Left ventricle myocardium inferior (tissue), 1 donor: ENCODE data around the gene GINM1. TPM values are rescaled to one million over a fixed set of nuclear protein-coding genes. Genes with fewer than 3 reads are reported as not detected.

Experiments used
- DNase-seq: peaks from one replicate; pipeline ENCODE4 v3.0.0-alpha.2; 2020
- H3K27ac ChIP-seq: fragments of 200-600 bp; replicated peaks from 2 replicates; pipeline ENCODE4 v1.8.0; 2021
- H3K27me3 ChIP-seq: fragments of 200-600 bp; 2 replicates; pipeline ENCODE4 v1.8.0; 2021; ENCODE audit warnings: low read depth
- H3K36me3 ChIP-seq: fragments of 200-600 bp; 2 replicates; pipeline ENCODE4 v1.8.0; 2021
- H3K4me1 ChIP-seq: fragments of 200-600 bp; 2 replicates; pipeline ENCODE4 v1.8.0; 2021
- H3K4me3 ChIP-seq: fragments of 200-600 bp; 2 replicates; pipeline ENCODE4 v1.8.0; 2021; ENCODE audit warnings: mild to moderate bottlenecking, moderate library complexity
- H3K9me3 ChIP-seq: fragments of 200-600 bp; replicated peaks from 2 replicates; pipeline ENCODE4 v1.8.0; 2021
- CTCF ChIP-seq: fragments of 200-600 bp; IDR thresholded peaks from 2 replicates; pipeline ENCODE4 v1.8.0; 2021; ENCODE audit warnings: antibody characterized with exemption, mild to moderate bottlenecking, borderline replicate concordance
- intact Hi-C: fragments of 100-400 bp; cut with micrococcal nuclease; formaldehyde crosslinking; loops from one replicate; pipeline ENCODE4 v1.11.0; 2022
- total RNA-seq: library from RNA; stranded (reverse); fragmentation: NEBNext Ultra II Directional; extraction: Animal tissue kit (Norgen Biotek cat#: 25700); gene quantifications from one replicate; pipeline ENCODE4 v1.2.1, GENCODE V29; 2021
- donor health status: DM: no; HTN: yes; CAD: no; lungs with severe emphysema.

Gene GINM1
- total RNA-seq, 1 donor from 2014 or later = 52.0 TPM

DNA sequence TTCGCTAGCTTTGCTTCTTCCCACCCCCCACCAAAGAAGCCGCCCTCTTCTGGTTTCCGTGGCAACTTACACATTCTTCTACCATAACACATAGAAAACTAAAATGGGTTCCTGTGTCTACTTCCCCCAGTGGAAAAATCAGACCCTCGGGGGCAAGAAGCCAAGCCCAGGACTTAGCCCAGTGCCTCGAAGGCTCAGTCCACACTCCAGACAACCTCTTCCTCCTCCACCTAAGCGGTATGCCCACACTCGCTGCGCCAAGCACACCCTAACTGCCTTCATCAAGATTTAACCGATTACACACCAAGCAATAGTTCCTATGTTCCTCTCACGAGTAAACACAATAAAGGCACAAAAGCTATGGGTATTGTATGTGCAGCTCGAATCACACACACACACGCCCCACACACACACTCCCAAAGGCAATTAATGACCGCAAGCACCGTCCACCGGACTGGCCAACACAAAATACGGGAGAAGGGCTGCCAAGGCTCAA lies 20.9 kb upstream of the GINM1 start:
- intact Hi-C loops = no loop called here
- peak; percentile 19 for DNase-seq

GRCh38 chr6:149545754-149546471 lies 20.3 kb upstream of the GINM1 start, which contains the start of gene PPIL4:
PPIL4 (minus strand) TSS chr6:149546043; CDS start chr6:149546005, 38 bp downstream.
- Histone ChIP-seq H3K27me3 (no peaks in the 10 kb centered on the region), H3K9me3 (no peaks in the 10 kb centered on the region), H3K36me3 (peaks cover 8% of the 10 kb centered on the region), H3K4me3 (peak within 1 kb of the TSS; percentile 86), H3K4me1 (peaks cover 55% of the 10 kb centered on the region), H3K27ac (peak within 1 kb of the TSS; percentile 94)
- peak; percentile 90 for TF ChIP-seq CTCF
- DNase-seq = peak; percentile 98
- intact Hi-C loops = no loop called here

More for the DNA sequence above, 20.9 kb upstream of the GINM1 start:
- H3K9me3 ChIP-seq = no peaks in the 10 kb centered on the region
- H3K27me3 ChIP-seq = no peaks in the 10 kb centered on the region
- peaks cover 55% of the 10 kb centered on the region for H3K4me1 ChIP-seq
- H3K27ac ChIP-seq = peak overlapping the region; percentile 94
- H3K36me3 ChIP-seq = peaks cover 14% of the 10 kb centered on the region
- peak overlapping the region; percentile 86 for H3K4me3 ChIP-seq
- no peak for TF ChIP-seq CTCF

- Histone ChIP-seq H3K4me3 (no peak overlapping the region), H3K9me3 (no peaks in the 10 kb centered on the region), H3K36me3 (no peaks in the 10 kb centered on the region), H3K27ac (no peak overlapping the region), H3K4me1 (no peaks in the 10 kb centered on the region), H3K27me3 (peaks cover 25% of the 10 kb centered on the region)
- TF ChIP-seq CTCF = no peak
- intact Hi-C loops = no loop called here
- no peak for DNase-seq
These were observed 14.3 kb upstream of the GINM1 start for GRCh38 chr6:149551920-149552319.

DNA sequence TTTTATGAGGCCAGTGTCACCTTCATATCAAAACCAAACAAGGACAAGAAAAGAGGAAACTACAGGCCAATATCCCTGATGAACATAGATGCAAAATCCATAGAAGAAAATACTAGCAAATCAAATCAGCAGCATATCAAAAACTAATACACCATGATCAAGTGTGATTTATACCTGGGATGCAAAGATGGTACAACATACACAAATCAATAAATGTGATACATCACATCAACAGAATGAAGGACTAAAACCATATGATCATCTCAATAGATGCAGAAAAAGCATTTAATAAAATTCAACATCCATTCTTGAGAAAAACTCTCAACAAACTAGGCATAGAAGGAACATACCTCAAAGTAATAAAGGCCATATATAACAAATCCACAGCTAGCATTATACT lies 8.1 kb upstream of the GINM1 start:
- H3K27me3 ChIP-seq = peaks cover 14% of the 10 kb centered on the region
- DNase-seq = no peak
- no peaks in the 10 kb centered on the region for H3K9me3 ChIP-seq
- no peak for TF ChIP-seq CTCF
- no peak overlapping the region for H3K27ac ChIP-seq
- intact Hi-C loops = no loop called here
- H3K4me1 ChIP-seq = no peaks in the 10 kb centered on the region
- no peak overlapping the region for H3K4me3 ChIP-seq
- no peaks in the 10 kb centered on the region for H3K36me3 ChIP-seq

- H3K36me3 ChIP-seq = no peaks in the 10 kb centered on the region
- intact Hi-C loops = no loop called here
These were observed 6.8 kb upstream of the GINM1 start for GRCh38 chr6:149559389-149559788.

More at GRCh38 chr6:149559389-149559788, 6.8 kb upstream of the GINM1 start:
- peaks cover 3% of the 10 kb centered on the region for H3K27me3 ChIP-seq
- no peak for TF ChIP-seq CTCF
- H3K9me3 ChIP-seq = no peaks in the 10 kb centered on the region
- no peak overlapping the region for H3K4me3 ChIP-seq
- no peak for DNase-seq
- H3K4me1 ChIP-seq = no peaks in the 10 kb centered on the region
- H3K27ac ChIP-seq = no peak overlapping the region
